Activated CD8-positive, alpha-beta T cell treated with anti-CD3 and anti-CD28 coated beads for 36 hours (primary cell): ENCODE data around the gene GDPD1. TPM values are rescaled to one million over a fixed set of nuclear protein-coding genes. Genes with fewer than 3 reads are reported as not detected.
"Not testable (repeated sequence)": the region's sequence is repeated elsewhere in the genome, so short reads cannot be mapped to it uniquely, and the experiment has no call there.

Source experiments
- ATAC-seq: fragments of 200-7000 bp; cut with Tn5 transposase; one replicate; pipeline ENCODE4 v1.10.0; 2021; ENCODE audit warnings: mild to moderate bottlenecking, moderate library complexity
- CTCF ChIA-PET: fragments of 350-600 bp; sonication (Branson Sonifier 250); formaldehyde crosslinking; loops from one replicate; lab custom pipeline; 2021; ENCODE audit warnings: antibody characterized with exemption; lab: Charles Lee
- POLR2A ChIA-PET: fragments of 350-600 bp; sonication (Branson Sonifier 250); formaldehyde crosslinking; loops from one replicate; lab custom pipeline; 2021; ENCODE audit warnings: antibody characterized with exemption; lab: Charles Lee
- DNase-seq: peaks from one replicate; pipeline ENCODE4 v3.0.0-alpha.2; 2020
- H3K27ac Mint-ChIP-seq: one replicate; pipeline ENCODE4 v1.8.0; 2021; ENCODE audit warnings: mild to moderate bottlenecking, mixed read lengths
- H3K27me3 Mint-ChIP-seq: one replicate; pipeline ENCODE4 v1.8.0; 2021; ENCODE audit warnings: mixed read lengths
- H3K36me3 Mint-ChIP-seq: one replicate; pipeline ENCODE4 v1.8.0; 2021; ENCODE audit warnings: low read depth, mixed read lengths
- H3K4me1 Mint-ChIP-seq: one replicate; pipeline ENCODE4 v1.8.0; 2021; ENCODE audit warnings: low read depth, mixed read lengths
- H3K4me3 Mint-ChIP-seq: one replicate; pipeline ENCODE4 v1.8.0; 2021; ENCODE audit warnings: mild to moderate bottlenecking, moderate library complexity, mixed read lengths
- H3K9me3 Mint-ChIP-seq: one replicate; pipeline ENCODE4 v1.8.0; 2021; ENCODE audit warnings: mixed read lengths
- CTCF ChIP-seq: fragments of 200-600 bp; IDR thresholded peaks from one replicate; pipeline ENCODE4 v1.8.0; 2022; ENCODE audit warnings: antibody characterized with exemption, mild to moderate bottlenecking
- intact Hi-C: fragments of 100-400 bp; cut with micrococcal nuclease; formaldehyde crosslinking; loops from one replicate; pipeline ENCODE4 v1.10.0; 2022
- total RNA-seq, 2 experiments: library from RNA; stranded (reverse); gene quantifications; one replicate each; pipeline ENCODE4 v1.2.3, GENCODE V29; 2021

Gene GDPD1
- total RNA-seq, 2 experiments from 2014 or later, result 1.3 to 2.0 TPM

- no peak for TF ChIP-seq CTCF
- POLR2A ChIA-PET, result interaction anchor here (1.0 kb wide), 1 partner anchor 238 kb away, joined by 3 read pairs; no protein-coding TSS in a partner anchor
- Mint-ChIP-seq H3K27ac (no peak overlapping the region), H3K4me3 (no peak overlapping the region), H3K9me3 (no peaks in the 10 kb centered on the region), H3K27me3 (no peaks in the 10 kb centered on the region), H3K36me3 (no peaks in the 10 kb centered on the region), H3K4me1 (peaks cover 2% of the 10 kb centered on the region)
- DNase-seq, result no peak
- intact Hi-C loops, result no loop called here
- CTCF ChIA-PET, result interaction anchor here (1.3 kb wide), 1 partner anchor 231 kb away, joined by 4 read pairs; no protein-coding TSS in a partner anchor
- no peak for ATAC-seq
Observed at GRCh38 chr17:59289981-59290301, 69.6 kb downstream of the GDPD1 start.

- CTCF ChIA-PET, result interaction anchor here (1.3 kb wide), 1 partner anchor 231 kb away, joined by 4 read pairs; no protein-coding TSS in a partner anchor
- POLR2A ChIA-PET, H3K4me3 Mint-ChIP-seq, intact Hi-C loops, H3K4me1 Mint-ChIP-seq, H3K27ac Mint-ChIP-seq, H3K36me3 Mint-ChIP-seq, H3K27me3 Mint-ChIP-seq, DNase-seq, ATAC-seq, H3K9me3 Mint-ChIP-seq: not testable (repeated sequence)
Observed at GRCh38 chr17:59290302-59290998, 70.1 kb downstream of the GDPD1 start.

GRCh38 chr17:59292174-59292523 is 71.8 kb downstream of the GDPD1 start:
- no peak for TF ChIP-seq CTCF
- H3K4me1 Mint-ChIP-seq, result peaks cover 2% of the 10 kb centered on the region
- ATAC-seq (no peak), DNase-seq (no peak)
- H3K27me3 Mint-ChIP-seq, result no peaks in the 10 kb centered on the region
- ChIA-PET CTCF (no interaction called here), POLR2A (no interaction called here)
- no peaks in the 10 kb centered on the region for H3K9me3 Mint-ChIP-seq
- H3K27ac Mint-ChIP-seq, result no peak overlapping the region
- intact Hi-C loops, result no loop called here
- H3K36me3 Mint-ChIP-seq, result no peaks in the 10 kb centered on the region
- no peak overlapping the region for H3K4me3 Mint-ChIP-seq

GRCh38 chr17:59296190-59296589 is 75.9 kb downstream of the GDPD1 start:
- CTCF ChIA-PET, result no interaction called here

GRCh38 chr17:59298521-59298920 is 78.2 kb downstream of the GDPD1 start:
- POLR2A ChIA-PET, result interaction anchor here (1.1 kb wide), 1 partner anchor 11 kb away, joined by 3 read pairs; no protein-coding TSS in a partner anchor
- CTCF ChIA-PET, result interaction anchor here (1.8 kb wide), 1 partner anchor 19 kb away, joined by 5 read pairs; no protein-coding TSS in a partner anchor
- intact Hi-C loops, result no loop called here
- Mint-ChIP-seq H3K27ac (no peak overlapping the region), H3K27me3 (peaks cover 3% of the 10 kb centered on the region), H3K9me3 (no peaks in the 10 kb centered on the region), H3K4me3 (no peak overlapping the region), H3K4me1 (no peaks in the 10 kb centered on the region), H3K36me3 (no peaks in the 10 kb centered on the region)
- DNase-seq (no peak), ATAC-seq (no peak)
- TF ChIP-seq CTCF, result no peak

More at GRCh38 chr17:59296190-59296589, 75.9 kb downstream of the GDPD1 start:
- Mint-ChIP-seq H3K36me3 (no peaks in the 10 kb centered on the region), H3K9me3 (no peaks in the 10 kb centered on the region), H3K4me1 (no peaks in the 10 kb centered on the region), H3K27ac (no peak overlapping the region), H3K27me3 (no peaks in the 10 kb centered on the region), H3K4me3 (no peak overlapping the region)
- DNase-seq (no peak), ATAC-seq (no peak)
- intact Hi-C loops, result no loop called here
- no peak for TF ChIP-seq CTCF
- POLR2A ChIA-PET, result interaction anchor here (0.5 kb wide), 1 partner anchor 663 kb away, joined by 3 read pairs; no protein-coding TSS in a partner anchor
